HFF-Myc (cell line): Measurements from ENCODE around the gene OSBPL5.

Experiments used
- DNase-seq: peaks from one replicate; pipeline ENCODE4 v3.0.0-alpha.2; 2011; ENCODE audit warnings: low read depth; ENCODE audit errors: extremely low read depth
- H3K4me3 ChIP-seq: replicated peaks from 2 replicates; pipeline ENCODE4 v1.5.1; 2011; ENCODE audit warnings: low read depth, mild to moderate bottlenecking, control low read depth, low read length
- CTCF ChIP-seq: IDR thresholded peaks from 2 replicates; pipeline ENCODE4 v1.5.1; 2012; ENCODE audit warnings: mild to moderate bottlenecking, low read depth, low read length, control low read depth; ENCODE audit errors: missing control alignments

The OSBPL5 gene

GRCh38 chr11:3126901-3127691 is 38.0 kb downstream of the OSBPL5 start:
- no peak for TF ChIP-seq CTCF
- no peak overlapping the region for H3K4me3 ChIP-seq
- no peak for DNase-seq

DNA sequence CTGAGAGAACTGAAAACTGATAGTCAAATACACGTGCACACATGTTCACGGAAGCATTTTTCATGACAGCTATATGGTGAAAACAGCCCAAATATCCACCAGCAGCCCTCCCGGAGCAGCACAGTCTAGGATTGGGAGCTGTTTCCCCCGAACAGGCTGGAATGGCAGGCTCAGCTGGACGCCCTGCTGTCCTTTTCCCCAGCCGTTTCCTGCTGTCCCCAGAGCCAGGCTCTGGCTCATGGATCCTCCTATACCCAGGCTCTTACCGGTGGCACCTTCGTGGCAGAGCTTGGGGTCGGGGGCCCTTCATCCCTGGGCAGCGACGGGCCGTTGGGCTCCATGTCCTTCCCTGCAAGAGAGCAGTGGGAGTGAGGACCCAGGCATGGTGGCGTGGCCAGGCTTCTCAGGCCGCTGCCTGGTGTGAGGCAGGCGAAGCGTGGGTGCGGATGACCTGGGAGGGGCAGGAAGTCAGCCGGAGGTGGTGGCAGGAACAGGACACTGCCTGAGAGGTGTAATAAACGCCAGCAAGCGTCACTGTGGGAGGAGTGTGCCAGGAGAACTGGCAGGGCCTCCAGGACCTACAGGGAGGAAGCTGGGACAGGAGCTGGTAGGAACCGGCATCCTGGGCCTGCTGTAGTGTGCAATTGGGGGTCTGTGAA is 38.8 kb downstream of the OSBPL5 start:
- no peak for TF ChIP-seq CTCF
- no peak for DNase-seq
- H3K4me3 ChIP-seq: no peak overlapping the region

- TF ChIP-seq CTCF: no peak
- no peak overlapping the region for H3K4me3 ChIP-seq
Observed at GRCh38 chr11:3124821-3125220, 40.3 kb downstream of the OSBPL5 start.

GRCh38 chr11:3123761-3124733 is 41.1 kb downstream of the OSBPL5 start:
- H3K4me3 ChIP-seq: no peak overlapping the region
- peak; percentile 66 for DNase-seq

More at GRCh38 chr11:3124821-3125220, 40.3 kb downstream of the OSBPL5 start:
- DNase-seq: no peak

GRCh38 chr11:3123305-3123704 is 41.8 kb downstream of the OSBPL5 start:
- TF ChIP-seq CTCF: no peak
- DNase-seq: no peak
- H3K4me3 ChIP-seq: no peak overlapping the region

More at GRCh38 chr11:3123761-3124733, 41.1 kb downstream of the OSBPL5 start:
- no peak for TF ChIP-seq CTCF

- H3K4me3 ChIP-seq: no peak overlapping the region
- no peak for DNase-seq
- no peak for TF ChIP-seq CTCF
Observed at GRCh38 chr11:3122775-3123201, 42.3 kb downstream of the OSBPL5 start.
